T1000 (cell line): Measurements from ENCODE around the gene CASKIN2.

Source experiments
- DNase-seq: peaks from one replicate; lab custom pipeline; 2025; ENCODE audit warnings: mixed read lengths; lab: John Stamatoyannopoulos, UW

Gene CASKIN2

GRCh38 chr17:75503976-75504346 lies 11.4 kb downstream of the CASKIN2 start:
- no peak for DNase-seq

- no peak for DNase-seq
These were observed 11.9 kb downstream of the CASKIN2 start for GRCh38 chr17:75503337-75503950.

- DNase-seq = no peak
These were observed 12.5 kb downstream of the CASKIN2 start for GRCh38 chr17:75502721-75503329.

- DNase-seq = no peak
These were observed 13.1 kb downstream of the CASKIN2 start for GRCh38 chr17:75502072-75502720.

GRCh38 chr17:75501378-75502071 lies 13.8 kb downstream of the CASKIN2 start:
- no peak for DNase-seq

GRCh38 chr17:75500419-75501216 lies 14.7 kb downstream of the CASKIN2 start:
- no peak for DNase-seq

GRCh38 chr17:75499313-75500022 lies 15.9 kb downstream of the CASKIN2 start:
- no peak for DNase-seq

- no peak for DNase-seq
These were observed 16.6 kb downstream of the CASKIN2 start for GRCh38 chr17:75498726-75499213.

- DNase-seq = no peak
These were observed 17.2 kb downstream of the CASKIN2 start for GRCh38 chr17:75498039-75498725.

GRCh38 chr17:75496005-75496404 lies 19.3 kb downstream of the CASKIN2 start:
- no peak for DNase-seq

- no peak for DNase-seq
These were observed 20.9 kb downstream of the CASKIN2 start for GRCh38 chr17:75494326-75494877.

GRCh38 chr17:75493476-75494129 lies 21.7 kb downstream of the CASKIN2 start:
- no peak for DNase-seq

- no peak for DNase-seq
These were observed 22.7 kb downstream of the CASKIN2 start for GRCh38 chr17:75492555-75493168.

- DNase-seq = no peak
These were observed 23.7 kb downstream of the CASKIN2 start for GRCh38 chr17:75491680-75492079.

- DNase-seq = no peak
These were observed 24.2 kb downstream of the CASKIN2 start for GRCh38 chr17:75490953-75491649.

GRCh38 chr17:75490173-75490743 lies 25.1 kb downstream of the CASKIN2 start:
- DNase-seq = no peak

GRCh38 chr17:75489511-75489955 lies 25.8 kb downstream of the CASKIN2 start:
- no peak for DNase-seq
